Mucosa of rectum (tissue), 2 donors: ENCODE measurements around the gene RNF4.

Experiments used
- H3K27ac ChIP-seq, 2 donors: one replicate each; pipeline ENCODE4 v1.7.0; 2013; ENCODE audit warnings: inconsistent platforms in 2 of 2, low read depth in 2 of 2, low read length in 2 of 2
- H3K27me3 ChIP-seq, 2 donors: one replicate each; pipeline ENCODE4 v1.7.0; 2013; ENCODE audit warnings: low read length in 2 of 2; ENCODE audit not compliant: control insufficient read depth in 2 of 2, insufficient read depth in 2 of 2
- H3K36me3 ChIP-seq, 2 donors: one replicate each; pipeline ENCODE4 v1.7.0; 2013; ENCODE audit warnings: low read length in 2 of 2; ENCODE audit not compliant: control insufficient read depth in 2 of 2, insufficient read depth in 2 of 2
- H3K4me1 ChIP-seq, 2 donors: one replicate each; pipeline ENCODE4 v1.7.0; 2013; ENCODE audit warnings: low read length in 2 of 2, mild to moderate bottlenecking in 1 of 2; ENCODE audit not compliant: control insufficient read depth in 2 of 2, insufficient read depth in 2 of 2
- H3K4me3 ChIP-seq, 2 donors: one replicate each; pipeline ENCODE4 v1.7.0; 2013; ENCODE audit warnings: low read length in 2 of 2
- H3K9ac ChIP-seq, 2 donors: one replicate each; pipeline ENCODE4 v1.7.0; 2013; ENCODE audit warnings: low read length in 2 of 2, low read depth in 1 of 2, mild to moderate bottlenecking in 1 of 2
- H3K9me3 ChIP-seq, 2 donors: one replicate each; pipeline ENCODE4 v1.7.0; 2013; ENCODE audit warnings: low read length in 2 of 2; ENCODE audit not compliant: control insufficient read depth in 2 of 2
- donor health status: healthy.
- donor health status: Normal muscosa, but diverticular disease.

The RNF4 gene

GRCh38 chr4:2437475-2438215 lies 31.3 kb upstream of the RNF4 start:
- H3K27ac ChIP-seq = no peak overlapping the region
- H3K27me3 ChIP-seq = no peaks in the 10 kb centered on the region
- no peak overlapping the region for H3K4me3 ChIP-seq
- H3K4me1 ChIP-seq = no peaks in the 10 kb centered on the region
- no peak overlapping the region for H3K9ac ChIP-seq
- no peaks in the 10 kb centered on the region for H3K36me3 ChIP-seq
- H3K9me3 ChIP-seq = no peaks in the 10 kb centered on the region

DNA sequence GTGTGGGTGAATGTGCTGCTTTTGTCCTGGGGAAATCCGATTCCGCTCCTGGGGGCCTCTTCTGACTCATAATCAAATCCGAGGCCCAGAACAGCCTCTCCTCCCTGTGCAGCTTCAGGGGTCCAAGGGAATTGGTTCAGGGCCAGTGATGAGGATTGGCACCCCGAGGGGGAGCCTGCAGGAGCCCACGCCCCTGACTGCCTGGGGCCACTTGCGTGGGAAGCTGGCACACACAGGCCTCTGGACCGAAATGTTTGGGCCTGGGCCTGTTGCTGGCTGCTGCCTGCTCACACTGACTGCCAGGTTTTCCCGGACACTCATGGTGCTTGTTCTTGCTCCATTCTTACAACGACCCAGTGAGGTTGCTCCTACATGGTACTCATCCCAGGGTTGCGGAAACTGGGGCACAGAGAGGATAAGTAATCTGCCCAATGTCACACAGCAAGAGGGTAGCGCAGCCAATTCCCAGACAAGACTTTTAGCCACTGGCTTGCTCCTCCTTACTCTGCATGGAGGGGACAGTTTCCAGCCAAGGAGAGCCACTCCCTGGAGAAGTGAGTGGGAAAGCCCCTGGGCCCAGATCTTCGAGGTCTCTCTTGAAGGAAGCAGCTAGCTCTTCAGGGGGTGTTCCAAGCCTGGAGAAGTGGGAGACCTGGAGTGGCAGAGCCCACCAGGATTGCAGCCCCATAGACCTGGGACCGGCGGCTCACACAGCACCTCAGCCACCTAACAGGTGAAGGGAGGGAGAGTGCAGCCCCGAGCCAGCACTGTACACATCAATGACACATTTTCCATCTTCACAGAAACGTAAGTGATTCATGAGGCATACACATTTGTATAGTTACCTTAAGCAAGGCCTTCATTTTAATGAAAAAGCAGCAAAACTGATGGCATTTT lies 29.8 kb upstream of the RNF4 start:
- Histone ChIP-seq H3K27ac (no peak overlapping the region), H3K36me3 (no peaks in the 10 kb centered on the region), H3K4me3 (no peak overlapping the region), H3K9me3 (no peaks in the 10 kb centered on the region), H3K4me1 (no peaks in the 10 kb centered on the region), H3K27me3 (no peaks in the 10 kb centered on the region), H3K9ac (no peak overlapping the region)

DNA sequence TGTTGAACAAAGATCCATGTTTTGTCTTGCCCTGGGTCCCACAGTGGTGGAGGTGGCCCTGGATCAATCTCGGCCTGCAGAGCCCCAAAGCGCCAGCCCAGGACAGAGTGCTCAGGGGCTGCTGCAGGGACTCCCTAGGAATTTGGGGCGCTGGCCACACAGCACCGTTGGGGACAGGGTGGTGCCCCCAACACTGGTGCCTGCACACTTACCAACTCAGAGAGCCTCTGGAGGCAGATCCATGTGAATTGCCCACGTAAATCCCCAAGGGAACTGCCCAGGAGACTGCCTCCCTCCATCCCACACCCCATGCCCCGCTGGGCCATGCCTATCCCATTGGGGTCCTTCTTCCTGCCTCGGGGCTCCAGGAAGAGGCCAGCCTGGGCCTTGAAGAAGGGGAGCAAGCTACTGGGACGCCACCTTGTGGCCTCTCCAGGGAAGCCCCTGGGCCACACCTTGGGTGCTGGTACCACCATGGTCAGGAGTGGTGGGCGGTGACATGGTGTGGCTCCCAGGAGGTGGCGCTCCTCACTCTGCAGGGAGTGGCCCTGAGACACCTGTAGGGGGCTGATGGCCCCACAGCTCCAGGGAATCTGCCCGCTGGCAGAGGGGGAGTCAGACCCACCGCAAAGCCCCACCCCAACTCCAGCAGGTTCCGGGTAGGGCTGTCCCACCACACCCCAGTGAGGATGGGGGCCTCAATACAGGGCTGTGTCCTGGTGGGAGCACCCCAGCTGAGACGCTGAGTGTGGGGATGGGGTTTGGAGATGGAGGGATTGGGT lies 27.3 kb upstream of the RNF4 start:
- no peaks in the 10 kb centered on the region for H3K4me1 ChIP-seq
- H3K27me3 ChIP-seq = no peaks in the 10 kb centered on the region
- no peak overlapping the region for H3K9ac ChIP-seq
- no peak overlapping the region for H3K27ac ChIP-seq
- no peaks in the 10 kb centered on the region for H3K9me3 ChIP-seq
- no peaks in the 10 kb centered on the region for H3K36me3 ChIP-seq
- no peak overlapping the region for H3K4me3 ChIP-seq

DNA sequence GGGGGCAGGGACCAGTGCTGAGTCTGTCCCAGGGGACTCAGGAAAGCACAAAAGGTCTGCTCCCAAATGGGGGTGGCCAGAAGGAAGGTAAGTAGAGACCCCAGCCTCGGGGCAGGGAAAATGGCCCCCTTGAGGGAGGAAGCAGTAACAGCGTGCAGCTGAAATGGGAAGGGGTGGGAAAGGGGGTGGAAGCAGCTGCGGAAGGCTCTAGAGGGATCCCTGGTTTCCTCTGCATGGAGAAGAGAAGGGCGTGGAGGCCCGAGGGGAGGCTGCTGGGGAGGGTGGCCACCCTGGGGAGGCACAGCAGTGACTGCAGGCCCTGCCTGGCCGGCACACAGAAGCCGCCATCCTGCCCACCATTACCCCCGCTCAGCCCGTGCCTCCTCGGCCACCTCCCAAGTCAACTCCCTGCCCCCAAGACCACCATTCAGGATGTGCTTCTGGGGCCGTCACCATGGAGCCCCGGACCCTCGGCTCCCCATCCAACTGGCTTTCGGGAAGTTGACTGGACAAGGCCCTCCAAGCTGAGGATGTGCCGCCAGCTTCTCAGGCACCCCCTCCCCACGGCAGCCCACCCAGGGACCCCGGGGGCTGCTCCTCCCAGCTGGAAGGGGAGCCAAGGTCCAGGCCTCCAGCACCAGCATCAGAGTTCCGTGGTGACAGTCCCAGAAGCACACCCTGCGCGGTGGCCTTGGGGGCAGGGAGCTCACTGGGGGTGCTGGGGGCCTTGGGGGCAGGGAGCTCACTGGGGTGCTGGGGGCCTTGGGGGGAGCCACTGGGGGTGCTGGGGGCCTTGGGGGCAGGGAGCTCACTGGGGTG lies 26.5 kb upstream of the RNF4 start:
- Histone ChIP-seq H3K9ac (no peak overlapping the region), H3K4me1 (no peaks in the 10 kb centered on the region), H3K9me3 (no peaks in the 10 kb centered on the region)

GRCh38 chr4:2443061-2443730 lies 25.7 kb upstream of the RNF4 start:
- Histone ChIP-seq H3K36me3 (no peaks in the 10 kb centered on the region), H3K9ac (no peak overlapping the region), H3K4me1 (no peaks in the 10 kb centered on the region), H3K4me3 (no peak overlapping the region), H3K27ac (no peak overlapping the region), H3K27me3 (no peaks in the 10 kb centered on the region), H3K9me3 (no peaks in the 10 kb centered on the region)

More for the DNA sequence above, 26.5 kb upstream of the RNF4 start:
- H3K4me3 ChIP-seq = no peak overlapping the region
- no peaks in the 10 kb centered on the region for H3K27me3 ChIP-seq
- no peak overlapping the region for H3K27ac ChIP-seq
- no peaks in the 10 kb centered on the region for H3K36me3 ChIP-seq

GRCh38 chr4:2443956-2444740 lies 24.8 kb upstream of the RNF4 start:
- H3K27me3 ChIP-seq = no peaks in the 10 kb centered on the region
- no peaks in the 10 kb centered on the region for H3K36me3 ChIP-seq
- no peaks in the 10 kb centered on the region for H3K4me1 ChIP-seq
- no peak overlapping the region for H3K9ac ChIP-seq
- no peak overlapping the region for H3K27ac ChIP-seq
- H3K4me3 ChIP-seq = no peak overlapping the region
- no peaks in the 10 kb centered on the region for H3K9me3 ChIP-seq

DNA sequence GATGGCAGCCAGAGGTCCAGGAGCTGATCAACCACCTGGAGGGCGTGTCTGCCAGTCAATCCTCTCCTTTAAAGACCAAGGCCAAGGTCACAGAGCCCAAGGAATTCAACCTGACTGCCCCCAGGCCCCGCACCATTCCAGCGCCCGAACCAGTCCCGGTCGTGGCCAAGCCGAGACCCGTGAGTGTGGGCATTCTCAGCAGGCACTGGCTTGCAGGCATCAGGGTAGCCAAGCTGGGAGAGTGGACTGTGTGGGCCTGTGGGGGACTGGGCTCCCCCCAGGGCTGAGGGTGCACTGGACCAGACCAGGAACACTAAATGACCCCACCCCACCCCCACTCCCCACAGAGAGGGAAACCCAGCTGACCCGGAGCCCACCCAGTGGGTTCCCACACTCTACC lies 23.8 kb upstream of the RNF4 start:
- no peaks in the 10 kb centered on the region for H3K4me1 ChIP-seq
- H3K36me3 ChIP-seq = no peaks in the 10 kb centered on the region
- no peaks in the 10 kb centered on the region for H3K9me3 ChIP-seq
- no peaks in the 10 kb centered on the region for H3K27me3 ChIP-seq
- H3K27ac ChIP-seq = no peak overlapping the region
- no peak overlapping the region for H3K9ac ChIP-seq
- no peak overlapping the region for H3K4me3 ChIP-seq

- no peaks in the 10 kb centered on the region for H3K4me1 ChIP-seq
- H3K27ac ChIP-seq = no peak overlapping the region
- no peaks in the 10 kb centered on the region for H3K27me3 ChIP-seq
- no peak overlapping the region for H3K4me3 ChIP-seq
- no peaks in the 10 kb centered on the region for H3K36me3 ChIP-seq
- H3K9me3 ChIP-seq = no peaks in the 10 kb centered on the region
- no peak overlapping the region for H3K9ac ChIP-seq
Measured at GRCh38 chr4:2445571-2445970, 23.3 kb upstream of the RNF4 start.
